Dermis blood vessel endothelial cell (primary cell): ENCODE results near the gene CHRND. TPM values are rescaled to one million over a fixed set of nuclear protein-coding genes. Genes with fewer than 3 reads are reported as not detected.

Experiments used
- DNase-seq: peaks from one replicate; pipeline ENCODE4 v3.0.0; 2010
- total RNA-seq: library from RNA; depleted of rRNA; stranded (reverse); fragments of >200 nt; gene quantifications from 2 replicates; pipeline ENCODE4 v1.2.3, GENCODE V29; 2014

CHRND gene
- not detected in 2 replicates for total RNA-seq

- no peak for DNase-seq
Measured at GRCh38 chr2:232525791-232526371, at the start of gene CHRND. Gene CHRND, plus strand, starts transcription at chr2:232526160. Its CDS starts 56 bp downstream, at chr2:232526216.

GRCh38 chr2:232476791-232477190 lies 49.2 kb upstream of the CHRND start:
- no peak for DNase-seq

DNA sequence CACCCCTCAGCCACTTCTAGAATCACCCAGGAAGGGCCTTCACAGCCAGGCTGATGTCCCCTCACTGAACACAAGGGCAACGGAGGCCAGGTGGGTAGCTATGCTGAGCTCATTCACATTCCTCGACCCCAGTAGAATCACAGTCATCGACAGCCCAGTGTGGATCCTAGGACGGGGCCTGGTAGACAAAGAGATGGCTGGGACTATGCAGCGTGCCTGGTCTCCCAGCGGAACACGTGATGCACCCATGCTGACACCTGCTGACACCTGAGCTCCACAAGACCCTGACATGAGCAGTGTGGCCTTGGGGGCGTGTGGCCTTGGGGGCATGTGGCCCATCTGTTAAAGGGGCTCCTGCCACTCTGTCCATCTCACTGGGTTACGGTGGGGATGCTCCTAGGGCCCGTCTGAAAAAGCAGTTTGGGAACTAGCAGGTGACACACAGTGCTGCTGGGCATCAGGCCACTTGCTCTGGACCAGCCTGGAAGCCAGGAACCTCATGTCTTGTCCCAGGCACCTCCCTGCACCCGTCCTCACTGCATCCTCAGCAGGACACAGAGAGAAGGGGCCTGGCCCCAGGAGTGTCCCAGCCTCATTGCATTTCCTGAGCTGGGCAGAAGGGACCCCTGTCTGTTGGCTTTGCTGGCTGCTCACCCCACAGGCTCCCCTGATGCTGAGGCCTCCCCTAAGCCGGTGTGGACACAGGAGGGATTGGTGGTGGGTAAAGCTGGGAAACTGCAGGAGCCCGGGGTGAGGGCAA lies 48.0 kb upstream of the CHRND start:
- DNase-seq, result no peak

- DNase-seq, result no peak
Measured at GRCh38 chr2:232478571-232479340, 47.2 kb upstream of the CHRND start.

DNA sequence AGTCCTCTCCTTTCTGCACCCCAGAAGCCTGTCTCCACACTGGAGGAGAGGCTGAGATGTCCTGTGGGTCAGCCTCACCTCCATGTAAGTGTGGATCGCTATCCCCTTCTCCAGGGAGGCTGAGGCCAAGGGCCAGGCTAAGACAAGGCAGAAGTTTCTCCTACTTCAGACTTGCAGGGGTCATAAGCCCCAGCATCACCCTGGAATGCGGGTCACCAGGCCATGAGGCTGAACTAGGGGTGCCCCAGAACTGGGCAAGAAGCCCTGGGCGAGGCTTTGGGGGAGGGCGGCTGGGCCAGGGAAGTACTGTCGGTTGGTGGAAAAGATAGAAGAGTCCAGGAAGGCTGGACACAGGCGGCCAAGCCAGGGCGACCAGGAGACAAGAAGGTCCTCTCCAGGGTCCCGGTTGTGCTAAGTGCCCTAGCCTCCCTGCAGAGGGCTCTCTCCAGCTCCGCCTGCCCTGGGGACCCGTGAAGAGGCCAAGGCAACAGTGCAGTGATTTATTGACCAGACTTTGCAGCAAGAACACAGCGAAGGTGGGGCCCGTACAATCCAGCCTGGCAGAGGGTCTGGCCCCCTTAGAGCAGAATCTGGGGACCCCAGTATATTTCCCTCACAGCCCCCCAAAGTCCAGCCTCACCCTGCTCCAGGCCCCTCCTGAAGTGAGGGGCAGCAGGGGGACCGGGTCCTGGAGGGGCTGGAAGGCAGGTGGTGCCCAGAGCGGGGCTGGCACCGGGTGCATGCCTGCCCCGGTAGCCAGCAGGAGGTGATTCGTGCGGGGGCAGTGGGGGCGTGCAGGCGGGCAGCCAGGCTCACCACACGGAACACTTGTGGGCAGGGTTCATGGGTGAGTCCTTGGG lies 46.4 kb upstream of the CHRND start:
- no peak for DNase-seq

- DNase-seq, result no peak
Measured at GRCh38 chr2:232480201-232481190, 45.5 kb upstream of the CHRND start.

DNA sequence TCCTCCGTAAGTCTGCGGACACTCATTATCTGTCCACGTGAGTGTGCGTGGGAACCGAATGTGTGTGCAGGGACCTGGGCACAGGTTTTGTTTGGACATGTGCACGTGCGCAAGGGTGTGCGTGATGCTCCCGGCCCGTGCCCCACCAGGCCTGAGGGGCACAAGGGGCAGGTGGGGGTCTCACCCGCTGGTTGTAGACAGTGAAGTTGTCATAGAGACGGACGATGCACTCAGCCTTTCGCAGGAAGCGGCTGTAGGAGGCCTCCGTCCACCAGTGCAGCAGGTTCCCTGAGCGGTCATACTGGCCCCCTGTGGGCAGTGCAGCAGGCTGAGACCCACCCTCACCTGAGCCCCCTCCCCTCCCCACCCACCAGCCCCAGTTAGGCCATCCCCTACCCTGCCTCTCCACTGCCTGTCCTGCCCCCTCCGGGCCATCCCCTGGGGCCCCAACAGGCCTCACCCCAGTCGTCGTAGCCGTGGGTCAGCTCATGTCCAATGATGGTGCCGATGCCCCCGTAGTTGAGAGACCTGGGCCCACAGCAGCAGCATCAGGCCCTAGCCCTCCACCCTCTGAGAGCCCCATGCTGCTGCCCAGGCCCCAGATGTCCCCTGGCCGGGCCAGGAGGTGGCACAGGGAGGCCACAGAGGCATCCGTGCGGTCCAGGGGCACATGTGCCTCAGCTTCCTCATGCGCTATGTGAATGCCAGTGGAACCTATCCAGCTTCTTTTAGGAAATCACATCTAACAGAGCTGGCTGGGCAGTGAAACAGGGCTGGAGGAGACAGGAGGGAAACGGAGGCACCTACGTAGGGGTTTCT lies 44.4 kb upstream of the CHRND start:
- DNase-seq, result no peak

- no peak for DNase-seq
Measured at GRCh38 chr2:232482301-232483238, 43.4 kb upstream of the CHRND start.

DNA sequence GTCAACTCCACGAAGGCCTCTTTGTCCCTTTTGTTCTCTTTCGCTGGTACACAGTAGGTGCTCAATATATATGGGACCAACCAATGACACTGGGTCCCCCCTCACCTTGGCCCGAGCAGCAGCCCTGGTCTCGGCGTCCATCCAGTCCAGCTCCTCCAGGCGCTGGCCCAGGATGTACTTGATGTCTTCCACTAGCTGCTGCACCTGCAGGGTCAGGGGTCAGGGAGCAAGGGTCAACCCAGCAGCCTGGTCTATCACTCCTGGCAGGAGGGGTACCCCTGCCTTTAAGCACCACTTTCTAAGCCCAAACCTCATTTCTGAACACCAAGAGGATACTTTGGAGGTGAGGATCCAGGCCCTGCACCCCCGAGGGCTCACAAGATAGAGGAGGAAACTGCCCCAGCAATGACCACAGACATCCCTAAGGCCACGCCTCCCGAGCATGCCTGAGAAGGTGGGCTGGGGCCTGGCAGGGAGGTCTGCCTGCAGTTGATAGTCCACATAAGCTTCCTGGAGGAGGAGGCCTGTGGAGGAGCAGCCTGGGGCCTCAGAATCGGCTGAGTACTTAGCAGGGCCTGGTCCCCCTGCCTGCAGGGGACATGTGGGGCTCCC lies 42.5 kb upstream of the CHRND start:
- DNase-seq, result no peak

GRCh38 chr2:232483923-232484627 lies 41.9 kb upstream of the CHRND start:
- DNase-seq, result no peak

GRCh38 chr2:232484628-232485347 lies 41.2 kb upstream of the CHRND start:
- no peak for DNase-seq

GRCh38 chr2:232485348-232485756 lies 40.6 kb upstream of the CHRND start:
- no peak for DNase-seq

DNA sequence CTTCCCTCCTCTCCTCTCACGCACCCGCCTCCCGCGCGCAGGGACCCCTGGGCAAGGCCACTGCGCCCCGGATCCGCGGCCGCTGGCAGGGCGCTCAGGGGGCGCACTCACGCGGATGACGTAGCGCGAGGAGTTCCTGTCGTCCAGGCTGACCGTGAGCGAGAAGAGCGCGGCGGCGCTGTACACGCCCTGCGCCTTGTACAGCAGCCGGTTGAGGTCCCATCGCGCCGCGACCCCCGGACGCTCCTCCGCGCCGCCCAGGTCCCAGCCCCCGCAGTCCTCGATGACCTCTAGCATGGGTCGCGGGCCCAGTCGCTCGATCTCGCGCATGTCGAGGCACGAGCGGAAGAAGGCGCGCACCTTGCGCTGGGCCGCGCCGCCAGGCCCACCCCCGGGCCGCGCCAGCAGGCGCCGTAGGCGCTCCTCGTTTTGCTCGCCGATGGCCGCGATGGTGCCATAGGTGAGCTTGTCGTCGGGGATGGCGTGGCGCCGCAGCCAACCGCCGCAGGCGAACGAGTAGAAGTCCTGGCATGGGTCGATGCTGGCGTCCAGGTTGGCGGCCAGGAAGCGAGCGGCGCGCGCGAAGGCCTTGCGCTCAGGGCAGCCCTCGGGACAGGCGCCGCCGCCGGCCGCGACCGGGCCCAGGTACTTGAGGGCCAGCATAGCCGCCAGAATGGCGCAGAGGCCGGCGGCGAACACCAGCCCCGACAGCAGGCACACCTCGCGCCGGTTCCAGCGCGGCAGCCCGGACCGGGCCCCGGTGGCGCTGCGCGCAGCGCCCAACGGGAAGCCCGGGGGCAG lies 40.0 kb upstream of the CHRND start:
- no peak for DNase-seq

- no peak for DNase-seq
Measured at GRCh38 chr2:232486558-232487384, 39.2 kb upstream of the CHRND start.

- no peak for DNase-seq
Measured at GRCh38 chr2:232487385-232488096, 38.4 kb upstream of the CHRND start, which contains the start of gene ECEL1. Gene ECEL1, minus strand, starts transcription at chr2:232487834. Its CDS starts 1,181 bp downstream, at chr2:232486653.
